Measurements from ENCODE around the gene OTX2. TPM values are rescaled to one million over a fixed set of nuclear protein-coding genes. Genes with fewer than 3 reads are reported as not detected.

OTX2 gene
- total RNA-seq, 1 donor from 2014 or later, result 0.27 TPM

- TF ChIP-seq CTCF (IDR thresholded peaks at IDR 0.05; ENCODE audit: unreplicated experiment), result no peak
- no peaks in the 10 kb centered on the region for H3K36me3 Mint-ChIP-seq
- peaks cover 15% of the 10 kb centered on the region for H3K27me3 Mint-ChIP-seq (ENCODE audit: low read depth)
- H3K27ac Mint-ChIP-seq, result no peak overlapping the region
- no peaks in the 10 kb centered on the region for H3K4me1 Mint-ChIP-seq
- H3K9me3 Mint-ChIP-seq, result no peaks in the 10 kb centered on the region
- H3K4me3 Mint-ChIP-seq, result no peak overlapping the region
- DNase-seq (ENCODE audit: low spot score in 2 of 2, unreplicated experiment in 2 of 2), result no peak
Measured at GRCh38 chr14:56759633-56760032, 50.6 kb downstream of the OTX2 start.

GRCh38 chr14:56759094-56759493 is 51.2 kb downstream of the OTX2 start:
- Mint-ChIP-seq H3K27me3 (ENCODE audit: low read depth) (peaks cover 10% of the 10 kb centered on the region), H3K4me3 (no peak overlapping the region), H3K27ac (no peak overlapping the region), H3K9me3 (no peaks in the 10 kb centered on the region), H3K36me3 (no peaks in the 10 kb centered on the region), H3K4me1 (no peaks in the 10 kb centered on the region)
- no peak for DNase-seq (ENCODE audit: low spot score in 2 of 2, unreplicated experiment in 2 of 2)
- no peak for TF ChIP-seq CTCF (IDR thresholded peaks at IDR 0.05; ENCODE audit: unreplicated experiment)

- DNase-seq (ENCODE audit: low spot score in 2 of 2, unreplicated experiment in 2 of 2), result no peak
- TF ChIP-seq CTCF (IDR thresholded peaks at IDR 0.05; ENCODE audit: unreplicated experiment), result no peak
- H3K36me3 Mint-ChIP-seq, result no peaks in the 10 kb centered on the region
- no peaks in the 10 kb centered on the region for H3K4me1 Mint-ChIP-seq
- H3K4me3 Mint-ChIP-seq, result no peak overlapping the region
- H3K9me3 Mint-ChIP-seq, result no peaks in the 10 kb centered on the region
- H3K27ac Mint-ChIP-seq, result no peak overlapping the region
- H3K27me3 Mint-ChIP-seq (ENCODE audit: low read depth), result peaks cover 22% of the 10 kb centered on the region
Measured at GRCh38 chr14:56754921-56755320, 55.4 kb downstream of the OTX2 start.

- Mint-ChIP-seq H3K36me3 (no peaks in the 10 kb centered on the region), H3K4me3 (no peak overlapping the region), H3K27ac (no peak overlapping the region), H3K9me3 (no peaks in the 10 kb centered on the region), H3K27me3 (ENCODE audit: low read depth) (peaks cover 24% of the 10 kb centered on the region), H3K4me1 (no peaks in the 10 kb centered on the region)
- DNase-seq (ENCODE audit: low spot score in 2 of 2, unreplicated experiment in 2 of 2), result no peak
- TF ChIP-seq CTCF (IDR thresholded peaks at IDR 0.05; ENCODE audit: unreplicated experiment), result no peak
Measured at GRCh38 chr14:56753396-56753795, 56.9 kb downstream of the OTX2 start.

GRCh38 chr14:56752428-56752827 is 57.9 kb downstream of the OTX2 start:
- Mint-ChIP-seq H3K4me3 (no peak overlapping the region), H3K27ac (no peak overlapping the region), H3K36me3 (no peaks in the 10 kb centered on the region), H3K4me1 (no peaks in the 10 kb centered on the region), H3K9me3 (no peaks in the 10 kb centered on the region), H3K27me3 (ENCODE audit: low read depth) (peaks cover 24% of the 10 kb centered on the region)
- no peak for TF ChIP-seq CTCF (IDR thresholded peaks at IDR 0.05; ENCODE audit: unreplicated experiment)
- DNase-seq (ENCODE audit: low spot score in 2 of 2, unreplicated experiment in 2 of 2), result no peak

- no peak for TF ChIP-seq CTCF (IDR thresholded peaks at IDR 0.05; ENCODE audit: unreplicated experiment)
- peaks cover 24% of the 10 kb centered on the region for H3K27me3 Mint-ChIP-seq (ENCODE audit: low read depth)
- H3K27ac Mint-ChIP-seq, result no peak overlapping the region
- H3K4me3 Mint-ChIP-seq, result no peak overlapping the region
- H3K36me3 Mint-ChIP-seq, result no peaks in the 10 kb centered on the region
- H3K9me3 Mint-ChIP-seq, result no peaks in the 10 kb centered on the region
- H3K4me1 Mint-ChIP-seq, result no peaks in the 10 kb centered on the region
- DNase-seq (ENCODE audit: low spot score in 2 of 2, unreplicated experiment in 2 of 2), result no peak
Measured at GRCh38 chr14:56751471-56751870, 58.8 kb downstream of the OTX2 start.
